Liver (tissue), 9 donors: ENCODE data around the gene THOP1. TPM values are rescaled to one million over a fixed set of nuclear protein-coding genes. Genes with fewer than 3 reads are reported as not detected.

Experiments used
- DNase-seq: peaks from one replicate; pipeline ENCODE4 v3.0.0-alpha.2; 2017; ENCODE audit warnings: low spot score
- H3K27ac ChIP-seq, 2 donors: one replicate each; pipeline ENCODE4 v1.7.0; 2013; ENCODE audit warnings: inconsistent platforms in 2 of 2, low read length in 2 of 2, control low read depth in 1 of 2, low read depth in 1 of 2, mild to moderate bottlenecking in 1 of 2
- H3K27me3 ChIP-seq, 4 donors: one replicate each; pipeline versions ENCODE4 v1.6.1 to v1.7.0; 2013; ENCODE audit warnings: low read length in 3 of 4, inconsistent platforms in 1 of 4, mild to moderate bottlenecking in 1 of 4, moderate library complexity in 1 of 4; ENCODE audit not compliant: control insufficient read depth in 4 of 4, insufficient read depth in 4 of 4
- H3K36me3 ChIP-seq, 4 donors: one replicate each; pipeline versions ENCODE4 v1.6.1 to v1.7.0; 2013; ENCODE audit warnings: low read length in 3 of 4, mild to moderate bottlenecking in 3 of 4, low read depth in 1 of 4, moderate library complexity in 1 of 4; ENCODE audit not compliant: control insufficient read depth in 4 of 4, insufficient read depth in 3 of 4
- H3K4me1 ChIP-seq, 4 donors: one replicate each; pipeline versions ENCODE4 v1.6.1 to v1.7.0; 2013; ENCODE audit warnings: low read length in 3 of 4, mild to moderate bottlenecking in 3 of 4, moderate library complexity in 1 of 4; ENCODE audit not compliant: control insufficient read depth in 4 of 4, insufficient read depth in 4 of 4
- H3K4me3 ChIP-seq, 3 donors: one replicate each; pipeline versions ENCODE4 v1.6.1 to v1.7.0; 2013; ENCODE audit warnings: low read length in 3 of 3, control low read depth in 1 of 3, low read depth in 1 of 3, mild to moderate bottlenecking in 1 of 3
- H3K9ac ChIP-seq, 2 donors: one replicate each; pipeline ENCODE4 v1.7.0; 2013; ENCODE audit warnings: low read length in 2 of 2, mild to moderate bottlenecking in 2 of 2, moderate library complexity in 2 of 2, control low read depth in 1 of 2, low read depth in 1 of 2
- H3K9me3 ChIP-seq, 4 donors: one replicate each; pipeline versions ENCODE4 v1.6.1 to v1.7.0; 2013; ENCODE audit warnings: low read length in 3 of 4; ENCODE audit not compliant: control insufficient read depth in 4 of 4
- EGR1 ChIP-seq, 2 donors: IDR thresholded peaks; 2 replicates each; pipeline ENCODE4 v1.6.1; 2016 to 2018; ENCODE audit warnings: antibody characterized with exemption in 2 of 2, low read depth in 2 of 2
- FOXA1 ChIP-seq: IDR thresholded peaks from 2 replicates; pipeline ENCODE4 v1.6.1; 2016; ENCODE audit warnings: antibody characterized with exemption
- FOXA2 ChIP-seq: IDR thresholded peaks from 2 replicates; pipeline ENCODE4 v1.6.1; 2016; ENCODE audit warnings: antibody characterized with exemption
- GABPA ChIP-seq, 2 donors: IDR thresholded peaks in 1 of 2; conservative IDR thresholded peaks in 1 of 2; 2 replicates each; pipeline ENCODE4 v1.6.1; 2016; ENCODE audit warnings: antibody characterized with exemption in 2 of 2, mild to moderate bottlenecking in 1 of 2, moderate library complexity in 1 of 2
- HNF4A ChIP-seq, 2 donors: conservative IDR thresholded peaks; 2 replicates each; pipeline ENCODE4 v1.6.1; 2016; ENCODE audit warnings: antibody characterized with exemption in 2 of 2, mild to moderate bottlenecking in 2 of 2
- HNF4G ChIP-seq: IDR thresholded peaks from 2 replicates; pipeline ENCODE4 v1.6.1; 2016; ENCODE audit warnings: antibody characterized with exemption
- JUND ChIP-seq, 2 donors: IDR thresholded peaks; 2 replicates each; pipeline ENCODE4 v1.6.1; 2016; ENCODE audit warnings: antibody characterized with exemption in 2 of 2
- NR2F2 ChIP-seq: IDR thresholded peaks from 2 replicates; pipeline ENCODE4 v1.6.1; 2016; ENCODE audit warnings: antibody characterized with exemption
- RAD21 ChIP-seq, 2 donors: IDR thresholded peaks; 2 replicates each; pipeline ENCODE4 v1.6.1; 2016; ENCODE audit warnings: antibody characterized with exemption in 2 of 2, mild to moderate bottlenecking in 2 of 2
- RXRA ChIP-seq, 2 donors: IDR thresholded peaks; 2 replicates each; pipeline ENCODE4 v1.6.1; 2017 to 2018; ENCODE audit warnings: antibody characterized with exemption in 2 of 2, mild to moderate bottlenecking in 1 of 2
- SP1 ChIP-seq: IDR thresholded peaks from 2 replicates; pipeline ENCODE4 v1.6.1; 2018; ENCODE audit warnings: antibody characterized with exemption, mild to moderate bottlenecking
- TAF1 ChIP-seq: conservative IDR thresholded peaks from 2 replicates; pipeline ENCODE4 v1.6.1; 2016; ENCODE audit warnings: antibody characterized with exemption, mild to moderate bottlenecking
- YY1 ChIP-seq: IDR thresholded peaks from 2 replicates; pipeline ENCODE4 v1.6.1; 2016; ENCODE audit warnings: antibody characterized with exemption, mild to moderate bottlenecking
- WGBS: extraction: QIAGEN DNeasy Blood & Tissue Kit; methylation state at CpG from one replicate; pipeline ENCODE4 v1.1.7; 2013; 5-methylcytosine and 5-hydroxymethylcytosine counted together
- polyA plus RNA-seq, 2 donors: library from polyadenylated mRNA; stranded (reverse) in 1 of 2; unstranded in 1 of 2; fragments of 200-250 nt in 1 of 2; fragments of >200 nt in 1 of 2; fragmentation: Nextera tagmentation in 1 of 2; extraction: Ambion mirVana in 1 of 2; gene quantifications; one replicate each; pipeline versions ENCODE4 v1.2.1 to v1.2.3, GENCODE V29; 2013 to 2015
- total RNA-seq, 2 donors: library from RNA; depleted of rRNA; stranded (reverse); fragments of >200 nt; gene quantifications; one replicate each; pipeline ENCODE4 v1.2.3, GENCODE V29; 2014
- TF ChIP-seq, protein P1 (sequence below): IDR thresholded peaks from 2 replicates; pipeline ENCODE4 v1.6.1; 2016; ENCODE audit warnings: antibody characterized with exemption
- TF ChIP-seq, protein P2 (sequence below): fragments of 150-350 bp; IDR thresholded peaks from 2 replicates; pipeline ENCODE4 v1.5.1; 2017; ENCODE audit warnings: improper control_type of control experiment, low read depth, low read length; ENCODE audit not compliant: missing input control
- TF ChIP-seq, protein P3 (sequence below): IDR thresholded peaks from 2 replicates; pipeline ENCODE4 v1.6.1; 2016; ENCODE audit warnings: antibody characterized with exemption, mild to moderate bottlenecking
- TF ChIP-seq, protein P4 (sequence below): IDR thresholded peaks from 2 replicates; pipeline ENCODE4 v1.6.1; 2016; ENCODE audit warnings: antibody characterized with exemption
- TF ChIP-seq, protein P5 (sequence below): IDR thresholded peaks from 2 replicates; pipeline ENCODE4 v1.6.1; 2016; ENCODE audit warnings: antibody characterized with exemption
- donor health status: healthy.
- donor health status: healthy.
- donor health status: healthy.
- donor health status: healthy.
- donor health status: healthy.

Gene THOP1
- total and polyA plus RNA-seq, 4 donors = 39.1 to 56.2 (median 44.7) TPM

DNA sequence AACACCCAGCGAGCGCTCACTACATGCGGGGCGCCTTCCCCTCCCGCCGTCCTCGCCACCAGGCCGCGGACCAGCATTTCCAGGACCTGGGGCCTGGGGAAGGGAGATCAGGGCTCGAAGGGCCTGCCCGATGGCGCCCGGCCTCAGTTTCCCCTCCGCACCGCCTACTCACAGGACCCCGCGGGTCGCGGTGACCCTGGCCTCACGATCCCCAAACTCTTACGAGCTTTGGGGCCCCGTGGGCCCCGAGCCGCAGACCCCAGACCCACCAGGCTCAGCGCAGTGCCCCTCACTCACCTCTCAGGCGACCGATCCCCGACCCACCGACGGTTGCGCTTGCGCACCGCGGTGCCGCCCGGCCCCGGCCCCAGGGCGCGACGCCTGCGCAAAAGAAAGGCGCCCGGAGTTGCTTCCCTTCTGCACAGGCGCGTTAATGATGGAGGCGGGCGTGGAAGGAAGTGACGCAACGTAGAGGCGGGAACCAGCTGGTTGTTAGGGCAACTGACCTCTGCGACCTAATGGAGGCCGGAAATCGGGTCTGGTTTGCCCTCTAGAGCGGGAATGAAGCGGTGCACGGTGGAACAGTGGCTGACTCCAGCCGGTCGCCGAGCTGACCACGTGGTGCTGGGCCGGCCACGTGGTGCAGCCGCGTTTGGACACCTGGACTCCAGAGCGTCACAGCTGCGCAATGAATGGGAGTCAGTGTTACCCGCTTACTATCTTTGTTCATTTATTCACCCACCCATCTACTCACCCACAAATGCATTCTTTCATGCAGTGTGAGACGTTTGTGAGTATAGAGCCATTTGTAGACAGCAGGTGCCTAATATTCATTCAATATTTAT is 2.1 kb upstream of the THOP1 start, which contains the start of gene SGTA:
TSS of gene SGTA (minus strand) at position 338 of the 845 bp plus-strand sequence. CDS start 14,205 bp downstream, outside the sequence.
- peak within 1 kb of the TSS; percentile 85 to 96 for H3K9ac ChIP-seq
- WGBS = under 1% methylated on average over 68 of the region's 68 CpGs
- peak within 1 kb of the TSS; percentile 80 to 88 (median 87) for H3K4me3 ChIP-seq
- TF ChIP-seq, protein P1, sequence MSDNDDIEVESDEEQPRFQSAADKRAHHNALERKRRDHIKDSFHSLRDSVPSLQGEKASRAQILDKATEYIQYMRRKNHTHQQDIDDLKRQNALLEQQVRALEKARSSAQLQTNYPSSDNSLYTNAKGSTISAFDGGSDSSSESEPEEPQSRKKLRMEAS = peak; percentile 94
- peak; percentile 97 for TF ChIP-seq NR2F2
- peak; percentile 80 for TF ChIP-seq SP1
- TF ChIP-seq HNF4G = no peak
- TF ChIP-seq, protein P2, sequence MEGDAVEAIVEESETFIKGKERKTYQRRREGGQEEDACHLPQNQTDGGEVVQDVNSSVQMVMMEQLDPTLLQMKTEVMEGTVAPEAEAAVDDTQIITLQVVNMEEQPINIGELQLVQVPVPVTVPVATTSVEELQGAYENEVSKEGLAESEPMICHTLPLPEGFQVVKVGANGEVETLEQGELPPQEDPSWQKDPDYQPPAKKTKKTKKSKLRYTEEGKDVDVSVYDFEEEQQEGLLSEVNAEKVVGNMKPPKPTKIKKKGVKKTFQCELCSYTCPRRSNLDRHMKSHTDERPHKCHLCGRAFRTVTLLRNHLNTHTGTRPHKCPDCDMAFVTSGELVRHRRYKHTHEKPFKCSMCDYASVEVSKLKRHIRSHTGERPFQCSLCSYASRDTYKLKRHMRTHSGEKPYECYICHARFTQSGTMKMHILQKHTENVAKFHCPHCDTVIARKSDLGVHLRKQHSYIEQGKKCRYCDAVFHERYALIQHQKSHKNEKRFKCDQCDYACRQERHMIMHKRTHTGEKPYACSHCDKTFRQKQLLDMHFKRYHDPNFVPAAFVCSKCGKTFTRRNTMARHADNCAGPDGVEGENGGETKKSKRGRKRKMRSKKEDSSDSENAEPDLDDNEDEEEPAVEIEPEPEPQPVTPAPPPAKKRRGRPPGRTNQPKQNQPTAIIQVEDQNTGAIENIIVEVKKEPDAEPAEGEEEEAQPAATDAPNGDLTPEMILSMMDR = peak; percentile 64
- TF ChIP-seq GABPA (IDR thresholded peaks at IDR 0.05 in 1 of 2, conservative IDR thresholded peaks at IDR 0.05 in 1 of 2) = peak; percentile 87 to 97
- TF ChIP-seq, protein P3, sequence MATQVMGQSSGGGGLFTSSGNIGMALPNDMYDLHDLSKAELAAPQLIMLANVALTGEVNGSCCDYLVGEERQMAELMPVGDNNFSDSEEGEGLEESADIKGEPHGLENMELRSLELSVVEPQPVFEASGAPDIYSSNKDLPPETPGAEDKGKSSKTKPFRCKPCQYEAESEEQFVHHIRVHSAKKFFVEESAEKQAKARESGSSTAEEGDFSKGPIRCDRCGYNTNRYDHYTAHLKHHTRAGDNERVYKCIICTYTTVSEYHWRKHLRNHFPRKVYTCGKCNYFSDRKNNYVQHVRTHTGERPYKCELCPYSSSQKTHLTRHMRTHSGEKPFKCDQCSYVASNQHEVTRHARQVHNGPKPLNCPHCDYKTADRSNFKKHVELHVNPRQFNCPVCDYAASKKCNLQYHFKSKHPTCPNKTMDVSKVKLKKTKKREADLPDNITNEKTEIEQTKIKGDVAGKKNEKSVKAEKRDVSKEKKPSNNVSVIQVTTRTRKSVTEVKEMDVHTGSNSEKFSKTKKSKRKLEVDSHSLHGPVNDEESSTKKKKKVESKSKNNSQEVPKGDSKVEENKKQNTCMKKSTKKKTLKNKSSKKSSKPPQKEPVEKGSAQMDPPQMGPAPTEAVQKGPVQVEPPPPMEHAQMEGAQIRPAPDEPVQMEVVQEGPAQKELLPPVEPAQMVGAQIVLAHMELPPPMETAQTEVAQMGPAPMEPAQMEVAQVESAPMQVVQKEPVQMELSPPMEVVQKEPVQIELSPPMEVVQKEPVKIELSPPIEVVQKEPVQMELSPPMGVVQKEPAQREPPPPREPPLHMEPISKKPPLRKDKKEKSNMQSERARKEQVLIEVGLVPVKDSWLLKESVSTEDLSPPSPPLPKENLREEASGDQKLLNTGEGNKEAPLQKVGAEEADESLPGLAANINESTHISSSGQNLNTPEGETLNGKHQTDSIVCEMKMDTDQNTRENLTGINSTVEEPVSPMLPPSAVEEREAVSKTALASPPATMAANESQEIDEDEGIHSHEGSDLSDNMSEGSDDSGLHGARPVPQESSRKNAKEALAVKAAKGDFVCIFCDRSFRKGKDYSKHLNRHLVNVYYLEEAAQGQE = peak; percentile 59
- TF ChIP-seq, protein P4, sequence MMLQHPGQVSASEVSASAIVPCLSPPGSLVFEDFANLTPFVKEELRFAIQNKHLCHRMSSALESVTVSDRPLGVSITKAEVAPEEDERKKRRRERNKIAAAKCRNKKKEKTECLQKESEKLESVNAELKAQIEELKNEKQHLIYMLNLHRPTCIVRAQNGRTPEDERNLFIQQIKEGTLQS = peak; percentile 68
- TF ChIP-seq HNF4A (conservative IDR thresholded peaks at IDR 0.05) = peak; percentile 50 to 74
- peak in 1 of 2 donors; percentile 45 for TF ChIP-seq EGR1 (IDR thresholded peaks at IDR 0.05; ENCODE audit: low read depth in 2 of 2)
- TF ChIP-seq YY1 = peak; percentile 97
- no peak for TF ChIP-seq FOXA1
- no peak for TF ChIP-seq TAF1
- TF ChIP-seq RXRA (IDR thresholded peaks at IDR 0.05) = peak; percentile 80 to 81
- TF ChIP-seq RAD21 (IDR thresholded peaks at IDR 0.05) = peak in 1 of 2 donors; percentile 29
- peak; percentile 20 for TF ChIP-seq FOXA2
- TF ChIP-seq JUND (IDR thresholded peaks at IDR 0.05) = no peak
- TF ChIP-seq, protein P5, sequence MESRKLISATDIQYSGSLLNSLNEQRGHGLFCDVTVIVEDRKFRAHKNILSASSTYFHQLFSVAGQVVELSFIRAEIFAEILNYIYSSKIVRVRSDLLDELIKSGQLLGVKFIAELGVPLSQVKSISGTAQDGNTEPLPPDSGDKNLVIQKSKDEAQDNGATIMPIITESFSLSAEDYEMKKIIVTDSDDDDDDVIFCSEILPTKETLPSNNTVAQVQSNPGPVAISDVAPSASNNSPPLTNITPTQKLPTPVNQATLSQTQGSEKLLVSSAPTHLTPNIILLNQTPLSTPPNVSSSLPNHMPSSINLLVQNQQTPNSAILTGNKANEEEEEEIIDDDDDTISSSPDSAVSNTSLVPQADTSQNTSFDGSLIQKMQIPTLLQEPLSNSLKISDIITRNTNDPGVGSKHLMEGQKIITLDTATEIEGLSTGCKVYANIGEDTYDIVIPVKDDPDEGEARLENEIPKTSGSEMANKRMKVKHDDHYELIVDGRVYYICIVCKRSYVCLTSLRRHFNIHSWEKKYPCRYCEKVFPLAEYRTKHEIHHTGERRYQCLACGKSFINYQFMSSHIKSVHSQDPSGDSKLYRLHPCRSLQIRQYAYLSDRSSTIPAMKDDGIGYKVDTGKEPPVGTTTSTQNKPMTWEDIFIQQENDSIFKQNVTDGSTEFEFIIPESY = peak; percentile 53
- H3K27me3 ChIP-seq = no peaks in the 10 kb centered on the region
- peak within 1 kb of the TSS; percentile 83 to 87 for H3K27ac ChIP-seq
- H3K9me3 ChIP-seq = no peaks in the 10 kb centered on the region
- H3K36me3 ChIP-seq = no peaks in the 10 kb centered on the region
- DNase-seq = peak; percentile 97
- peaks cover 1 to 41% (median 30%) of the 10 kb centered on the region in 4 donors for H3K4me1 ChIP-seq
